OCI-M2 (cell line): ENCODE measurements around the gene ZBTB25.
"Not testable (repeated sequence)": the region's sequence is repeated elsewhere in the genome, so short reads cannot be mapped to it uniquely, and the experiment has no call there.

Experiments
- DNase-seq: peaks from one replicate; lab custom pipeline; 2025; ENCODE audit not compliant: unreplicated experiment; lab: John Stamatoyannopoulos, UW

Gene ZBTB25

GRCh38 chr14:64517667-64518066, 14.0 kb upstream of the ZBTB25 start:
- not testable (repeated sequence) for DNase-seq

GRCh38 chr14:64516969-64517368, 13.3 kb upstream of the ZBTB25 start:
- DNase-seq: no peak

GRCh38 chr14:64515053-64515452, 11.4 kb upstream of the ZBTB25 start:
- DNase-seq: no peak

- no peak for DNase-seq
Observed at GRCh38 chr14:64513271-64513670, 9.6 kb upstream of the ZBTB25 start.

GRCh38 chr14:64510825-64511671, 7.4 kb upstream of the ZBTB25 start:
- DNase-seq: peak; percentile 55

- DNase-seq: no peak
Observed at GRCh38 chr14:64509036-64509435, 5.4 kb upstream of the ZBTB25 start.

- no peak for DNase-seq
Observed at GRCh38 chr14:64508215-64508776, 4.7 kb upstream of the ZBTB25 start.

- DNase-seq: no peak
Observed at GRCh38 chr14:64507376-64508156, 3.9 kb upstream of the ZBTB25 start.

- no peak for DNase-seq
Observed at GRCh38 chr14:64506721-64507120, 3.1 kb upstream of the ZBTB25 start.

- DNase-seq: peak; percentile 56
Observed at GRCh38 chr14:64504897-64505794, 1.5 kb upstream of the ZBTB25 start.

GRCh38 chr14:64504310-64504896, 765 bp upstream of the ZBTB25 start, which contains the start of gene ZBTB1:
ZBTB1 (plus strand) TSS chr14:64504770; CDS start chr14:64521505, 16,735 bp downstream.
- no peak for DNase-seq

GRCh38 chr14:64502887-64503433, 678 bp downstream of the ZBTB25 start:
- no peak for DNase-seq

GRCh38 chr14:64502456-64502855, 1.2 kb downstream of the ZBTB25 start:
- no peak for DNase-seq

GRCh38 chr14:64501411-64502171, 2.0 kb downstream of the ZBTB25 start:
- no peak for DNase-seq

- no peak for DNase-seq
Observed at GRCh38 chr14:64500088-64500487, 3.5 kb downstream of the ZBTB25 start.

- no peak for DNase-seq
Observed at GRCh38 chr14:64496764-64497163, 6.9 kb downstream of the ZBTB25 start.

GRCh38 chr14:64495252-64495651, 8.4 kb downstream of the ZBTB25 start:
- DNase-seq: no peak

- DNase-seq: no peak
Observed at GRCh38 chr14:64493455-64493854, 10.2 kb downstream of the ZBTB25 start.

- DNase-seq: no peak
Observed at GRCh38 chr14:64491637-64492036, 12.0 kb downstream of the ZBTB25 start.
